Stimulated activated CD4-positive, alpha-beta T cell treated with anti-CD3 and anti-CD28 coated beads, TNF-alpha, amount 100 ng/mL, for 24 hours (primary cell): ENCODE data around the gene TGFB3.
"Not testable (repeated sequence)": the region's sequence is repeated elsewhere in the genome, so short reads cannot be mapped to it uniquely, and the experiment has no call there.

ENCODE experiments used
- DNase-seq, 3 experiments: peaks; one replicate each; pipeline ENCODE4 v3.0.0-alpha.2; 2020; ENCODE audit warnings: low read depth in 3 of 3

TGFB3 gene

GRCh38 chr14:75960231-75960630, 21.6 kb downstream of the TGFB3 start:
- no peak for DNase-seq

- DNase-seq, result no peak
Measured at GRCh38 chr14:75959031-75959430, 22.8 kb downstream of the TGFB3 start.

GRCh38 chr14:75952489-75952888, 29.3 kb downstream of the TGFB3 start:
- DNase-seq, result no peak

GRCh38 chr14:75946785-75947184, 35.0 kb downstream of the TGFB3 start:
- DNase-seq, result no peak

GRCh38 chr14:75944607-75945241, 37.1 kb downstream of the TGFB3 start:
- DNase-seq, result no peak

- DNase-seq, result no peak
Measured at GRCh38 chr14:75941030-75941429, 40.8 kb downstream of the TGFB3 start.

- DNase-seq, result no peak
Measured at GRCh38 chr14:75939200-75939599, 42.6 kb downstream of the TGFB3 start.

GRCh38 chr14:75934998-75935628, 46.7 kb downstream of the TGFB3 start:
- no peak for DNase-seq

GRCh38 chr14:75933712-75934296, 48.0 kb downstream of the TGFB3 start:
- no peak for DNase-seq

GRCh38 chr14:75928690-75929181, 53.1 kb downstream of the TGFB3 start:
- no peak for DNase-seq

- DNase-seq, result no peak
Measured at GRCh38 chr14:75927564-75928087, 54.2 kb downstream of the TGFB3 start.

- DNase-seq, result no peak
Measured at GRCh38 chr14:75926431-75927115, 55.2 kb downstream of the TGFB3 start.

- DNase-seq, result not testable (repeated sequence)
Measured at GRCh38 chr14:75925141-75925840, 56.5 kb downstream of the TGFB3 start.

- DNase-seq, result not testable (repeated sequence)
Measured at GRCh38 chr14:75920421-75920820, 61.4 kb downstream of the TGFB3 start.

GRCh38 chr14:75917946-75918335, 63.9 kb downstream of the TGFB3 start:
- DNase-seq, result no peak

GRCh38 chr14:75917322-75917945, 64.4 kb downstream of the TGFB3 start:
- DNase-seq, result no peak

GRCh38 chr14:75915045-75915444, 66.8 kb downstream of the TGFB3 start:
- no peak for DNase-seq

GRCh38 chr14:75913183-75913582, 68.6 kb downstream of the TGFB3 start:
- DNase-seq, result no peak

GRCh38 chr14:75911883-75912282, 69.9 kb downstream of the TGFB3 start:
- DNase-seq, result no peak

GRCh38 chr14:75910048-75910447, 71.7 kb downstream of the TGFB3 start:
- DNase-seq, result no peak

- DNase-seq, result no peak
Measured at GRCh38 chr14:75909630-75910029, 72.2 kb downstream of the TGFB3 start.
